Vagina (tissue), 2 donors: ENCODE measurements around the gene MPP1. TPM values are rescaled to one million over a fixed set of nuclear protein-coding genes. Genes with fewer than 3 reads are reported as not detected.
"Not testable (repeated sequence)": the region's sequence is repeated elsewhere in the genome, so short reads cannot be mapped to it uniquely, and the experiment has no call there.

ENCODE experiments used
- DNase-seq, 2 donors: peaks; one replicate each; pipeline ENCODE4 v3.0.0-alpha.2; 2017; ENCODE audit errors: extremely low spot score in 2 of 2
- H3K27ac ChIP-seq: fragments of 200-600 bp; sonication (generic); one replicate; pipeline ENCODE4 v1.5.1; 2019
- H3K27me3 ChIP-seq: fragments of 200-600 bp; sonication (generic); one replicate; pipeline ENCODE4 v1.5.1; 2019
- H3K36me3 ChIP-seq, 2 donors: fragments of 200-600 bp; sonication (generic); one replicate each; pipeline ENCODE4 v1.5.1; 2017 to 2019
- H3K4me1 ChIP-seq: fragments of 200-600 bp; sonication (generic); one replicate; pipeline ENCODE4 v1.5.1; 2019
- H3K4me3 ChIP-seq, 2 donors: fragments of 200-600 bp; sonication (generic); 1 replicate in 1 of 2; 2 replicates in 1 of 2; pipeline ENCODE4 v1.5.1; 2016 to 2019
- H3K9me3 ChIP-seq: fragments of 200-600 bp; sonication (generic); one replicate; pipeline ENCODE4 v1.5.1; 2019
- CTCF ChIP-seq, 3 experiments: fragments of 450-650 bp in 2 of 3; fragments of 200-600 bp in 1 of 3; sonication (generic) in 1 of 3; IDR thresholded peaks; one replicate each; pipeline ENCODE4 v1.5.1; 2017 to 2019; ENCODE audit warnings: antibody characterized with exemption in 3 of 3, mild to moderate bottlenecking in 2 of 3, moderate library complexity in 2 of 3
- POLR2A ChIP-seq, 2 donors: fragments of 450-650 bp; IDR thresholded peaks; one replicate each; pipeline ENCODE4 v1.6.1; 2017; ENCODE audit warnings: antibody characterized with exemption in 2 of 2, mild to moderate bottlenecking in 2 of 2, moderate library complexity in 2 of 2
- POLR2AphosphoS5 ChIP-seq, 2 donors: sonication (generic); formaldehyde crosslinking; IDR thresholded peaks; one replicate each; pipeline ENCODE4 v1.9.0; 2017; ENCODE audit warnings: antibody characterized with exemption in 2 of 2, mild to moderate bottlenecking in 2 of 2, low read depth in 1 of 2; ENCODE audit not compliant: insufficient read depth in 1 of 2
- intact Hi-C: fragments of 100-400 bp; cut with DNase I; formaldehyde crosslinking; loops from one replicate; pipeline ENCODE4 v1.15.1; 2023
- total RNA-seq: library from RNA; depleted of rRNA; stranded (reverse); fragments of >200 nt; gene quantifications from one replicate; pipeline ENCODE4 v1.2.3, GENCODE V29; 2016

Gene MPP1
- total RNA-seq, 1 donor from 2014 or later = 15.7 TPM

GRCh38 chrX:154824638-154825037 is 19.4 kb upstream of the MPP1 start:
- TF ChIP-seq CTCF (IDR thresholded peaks at IDR 0.05) (no peak), POLR2AphosphoS5 (IDR thresholded peaks at IDR 0.05; ENCODE audit: insufficient read depth in 1 of 2, low read depth in 1 of 2) (no peak), POLR2A (IDR thresholded peaks at IDR 0.05) (no peak)
- intact Hi-C loops = no loop called here

DNA sequence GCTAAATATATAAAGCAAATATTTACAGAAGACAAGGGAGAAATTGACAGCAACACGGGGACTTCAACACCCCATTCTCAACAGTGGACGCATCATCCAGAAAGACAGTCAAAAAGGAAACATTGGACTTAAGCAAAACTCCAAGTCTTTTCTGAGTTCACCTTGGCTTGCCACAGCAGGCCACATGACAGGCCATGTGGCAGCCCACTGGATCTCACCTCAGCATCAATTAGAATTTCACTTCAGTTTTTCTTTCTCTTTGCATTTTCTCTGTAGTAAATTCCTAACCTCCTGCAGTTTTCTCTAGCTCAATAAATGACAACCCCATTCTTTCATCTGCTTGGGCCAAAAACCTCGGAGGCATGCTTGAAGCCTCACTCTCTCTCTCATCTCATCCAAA is 16.7 kb upstream of the MPP1 start:
- TF ChIP-seq POLR2AphosphoS5 (IDR thresholded peaks at IDR 0.05; ENCODE audit: insufficient read depth in 1 of 2, low read depth in 1 of 2) = no peak
- no peak for TF ChIP-seq POLR2A (IDR thresholded peaks at IDR 0.05)
- TF ChIP-seq CTCF (IDR thresholded peaks at IDR 0.05) = no peak
- no peaks in the 10 kb centered on the region for H3K36me3 ChIP-seq
- no peak overlapping the region for H3K4me3 ChIP-seq
- intact Hi-C loops = no loop called here
- H3K9me3 ChIP-seq = no peaks in the 10 kb centered on the region
- H3K4me1 ChIP-seq = no peaks in the 10 kb centered on the region
- H3K27ac ChIP-seq = no peak overlapping the region
- H3K27me3 ChIP-seq = no peaks in the 10 kb centered on the region
- no peak for DNase-seq

More at GRCh38 chrX:154824638-154825037, 19.4 kb upstream of the MPP1 start:
- Histone ChIP-seq H3K4me3 (no peak overlapping the region), H3K4me1 (no peaks in the 10 kb centered on the region), H3K36me3 (no peaks in the 10 kb centered on the region), H3K9me3 (no peaks in the 10 kb centered on the region), H3K27ac (no peak overlapping the region), H3K27me3 (no peaks in the 10 kb centered on the region)
- no peak for DNase-seq

- intact Hi-C loops = no loop called here
- TF ChIP-seq CTCF (IDR thresholded peaks at IDR 0.05) (no peak), POLR2A (IDR thresholded peaks at IDR 0.05) (no peak), POLR2AphosphoS5 (IDR thresholded peaks at IDR 0.05; ENCODE audit: insufficient read depth in 1 of 2, low read depth in 1 of 2) (no peak)
- DNase-seq = no peak
- Histone ChIP-seq H3K27ac (no peak overlapping the region), H3K27me3 (no peaks in the 10 kb centered on the region), H3K4me3 (no peak overlapping the region), H3K36me3 (no peaks in the 10 kb centered on the region), H3K9me3 (no peaks in the 10 kb centered on the region), H3K4me1 (no peaks in the 10 kb centered on the region)
These were observed 16.2 kb upstream of the MPP1 start for GRCh38 chrX:154821523-154821922.

DNA sequence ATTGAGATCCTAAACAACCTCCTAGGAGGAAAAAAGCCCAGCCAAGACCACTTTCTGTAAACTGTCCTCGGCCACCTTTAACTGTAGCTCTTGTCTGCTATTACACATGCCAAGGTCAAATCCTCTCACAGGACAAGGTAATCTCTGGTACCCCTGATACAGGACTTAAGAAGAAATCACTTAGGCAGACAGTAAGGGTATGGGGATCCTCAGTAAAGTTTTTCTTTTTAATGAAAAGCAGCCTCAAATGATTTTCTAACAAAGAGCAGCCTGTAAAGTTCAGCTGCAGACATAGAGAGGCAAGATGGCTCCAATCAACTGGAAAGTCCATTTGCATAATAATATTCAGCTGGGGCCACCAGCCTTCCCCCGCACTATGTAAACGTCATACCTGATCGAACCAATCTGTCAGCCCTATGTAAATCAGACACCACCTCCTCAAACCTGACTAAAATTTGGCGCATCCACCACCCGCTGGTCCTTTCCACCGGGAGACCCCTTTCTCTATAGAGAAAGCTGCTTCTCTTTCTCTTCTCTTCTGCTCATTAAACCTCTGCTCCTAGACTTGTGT is 14.6 kb upstream of the MPP1 start:
- no peak for DNase-seq
- Histone ChIP-seq H3K27me3 (no peaks in the 10 kb centered on the region), H3K4me3 (no peak overlapping the region), H3K4me1 (no peaks in the 10 kb centered on the region), H3K36me3 (no peaks in the 10 kb centered on the region), H3K9me3 (no peaks in the 10 kb centered on the region), H3K27ac (no peak overlapping the region)
- intact Hi-C loops = no loop called here
- TF ChIP-seq CTCF (IDR thresholded peaks at IDR 0.05) (no peak), POLR2AphosphoS5 (IDR thresholded peaks at IDR 0.05; ENCODE audit: insufficient read depth in 1 of 2, low read depth in 1 of 2) (no peak), POLR2A (IDR thresholded peaks at IDR 0.05) (no peak)

GRCh38 chrX:154818916-154819770 is 13.9 kb upstream of the MPP1 start:
- Histone ChIP-seq H3K27ac (no peak overlapping the region), H3K4me3 (no peak overlapping the region), H3K27me3 (no peaks in the 10 kb centered on the region), H3K4me1 (no peaks in the 10 kb centered on the region), H3K36me3 (no peaks in the 10 kb centered on the region), H3K9me3 (no peaks in the 10 kb centered on the region)
- intact Hi-C loops = no loop called here
- no peak for DNase-seq
- TF ChIP-seq CTCF (IDR thresholded peaks at IDR 0.05) (no peak), POLR2A (IDR thresholded peaks at IDR 0.05) (no peak), POLR2AphosphoS5 (IDR thresholded peaks at IDR 0.05; ENCODE audit: insufficient read depth in 1 of 2, low read depth in 1 of 2) (no peak)

DNA sequence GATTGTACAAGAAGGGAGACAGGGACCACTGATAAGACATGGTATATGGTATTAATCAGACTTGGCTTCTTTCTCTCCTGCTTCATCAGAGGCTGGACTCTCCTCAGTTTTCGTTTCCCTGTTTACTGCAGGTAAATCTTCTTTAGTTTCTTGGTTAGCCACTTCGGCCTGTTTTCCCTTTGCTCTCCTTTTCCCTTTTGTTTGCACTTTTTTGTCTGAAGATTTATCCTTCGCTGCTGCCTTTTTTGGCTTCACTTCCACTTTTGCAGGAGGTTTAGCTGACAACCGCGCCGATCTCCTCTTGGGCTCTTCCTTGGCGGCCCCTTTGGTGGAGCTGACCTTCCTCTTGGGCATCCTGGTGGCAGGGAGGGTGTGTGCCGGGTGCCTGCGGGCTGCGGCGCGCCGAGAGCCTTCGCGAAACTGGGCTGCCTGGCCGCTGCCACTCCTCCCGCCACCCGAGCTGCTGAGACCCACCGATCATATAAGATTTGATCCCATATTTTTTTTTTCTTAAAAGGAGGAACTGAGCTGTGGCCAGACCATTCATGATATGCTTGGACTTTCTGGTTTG is 11.8 kb upstream of the MPP1 start:
- H3K27ac ChIP-seq, H3K36me3 ChIP-seq, DNase-seq, H3K4me1 ChIP-seq, H3K4me3 ChIP-seq, H3K27me3 ChIP-seq, H3K9me3 ChIP-seq, intact Hi-C loops: not testable (repeated sequence)

DNA sequence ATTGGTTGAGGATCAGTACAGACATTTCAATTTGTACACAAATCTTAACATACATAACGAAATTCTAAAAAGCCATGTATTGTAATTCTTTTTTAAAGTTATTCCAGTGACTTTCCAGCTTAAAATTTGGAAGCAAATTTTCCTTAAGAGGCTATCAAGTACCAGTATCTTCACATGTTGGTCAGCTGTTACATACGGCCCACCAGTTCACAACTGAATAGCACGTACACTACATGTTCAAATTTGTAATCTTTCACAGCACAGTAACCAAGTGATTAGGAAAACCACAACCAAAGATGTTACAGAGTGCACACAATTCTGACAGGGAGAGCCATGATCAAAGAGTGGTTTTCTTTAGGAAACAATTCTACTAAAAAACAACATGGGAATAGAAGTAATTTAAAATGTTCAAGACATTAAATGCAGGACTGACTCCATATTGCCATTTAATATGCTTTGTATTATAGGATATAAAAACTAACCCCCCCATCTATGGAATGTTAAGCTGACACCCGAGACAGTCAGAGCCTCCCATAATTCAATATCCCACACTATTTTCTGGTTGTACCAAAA is 11.1 kb upstream of the MPP1 start:
- H3K27me3 ChIP-seq, H3K9me3 ChIP-seq, DNase-seq, H3K4me3 ChIP-seq, H3K4me1 ChIP-seq, H3K27ac ChIP-seq, H3K36me3 ChIP-seq, intact Hi-C loops: not testable (repeated sequence)
